Measurements from ENCODE around the gene MAP3K10. TPM values are rescaled to one million over a fixed set of nuclear protein-coding genes. Genes with fewer than 3 reads are reported as not detected.

Gene MAP3K10
- total and polyA plus RNA-seq, 2 of the 4 experiments (the other 2 are of a cell fraction) = 1.8 to 5.5 TPM

- POLR2A ChIA-PET (ENCODE audit: unreplicated experiment) = no interaction called here
- H3K56ac ChIP-seq (ENCODE audit: extremely low read depth, insufficient read depth, low read length) = no peak overlapping the region
- no TSS peak for BruUV-seq (replicated peaks)
These were observed 62.4 kb downstream of the MAP3K10 start for GRCh38 chr19:40253611-40254092.

More at GRCh38 chr19:40253611-40254092, 62.4 kb downstream of the MAP3K10 start:
- no peak overlapping the region for H3K4me3 ChIP-seq (ENCODE audit: insufficient read depth, low read depth, low read length)
- H2BK20ac ChIP-seq (ENCODE audit: low read depth, low read length) = no peak overlapping the region
- peaks cover 38 to 81% of the 10 kb centered on the region in 2 experiments for H3K79me1 ChIP-seq (ENCODE audit: low read depth in 1 of 2, low read length in 2 of 2)
- no peak overlapping the region for H4K5ac ChIP-seq (ENCODE audit: low read depth, low read length)
- no peak overlapping the region for H3K4ac ChIP-seq (ENCODE audit: low read depth, low read length)
- no peak overlapping the region for H2AK5ac ChIP-seq (ENCODE audit: low read depth, low read length)
- H3K9me1 ChIP-seq (ENCODE audit: insufficient read depth, low read length) = 0 out of 2 replicates have a peak, but pooled peaks cover 7% of the 10 kb centered on the region
- no peak overlapping the region for H3K23ac ChIP-seq (ENCODE audit: low read depth, low read length)
- H2BK5ac ChIP-seq (ENCODE audit: low read depth, low read length, poor library complexity, severe bottlenecking) = no peak overlapping the region
- CTCF ChIA-PET = no interaction called here
- TF ChIP-seq CTCF (conservative IDR thresholded peaks at IDR 0.05; ENCODE audit: low read depth, low read length) (no peak), FOS (IDR thresholded peaks at IDR 0.05; ENCODE audit: low read depth, low read length) (no peak)
- H4K20me1 ChIP-seq (ENCODE audit: insufficient read depth, low read length) = peaks cover 48% of the 10 kb centered on the region
- H2BK120ac ChIP-seq (ENCODE audit: low read depth, low read length) = no peak overlapping the region
- no peak overlapping the region for H3K14ac ChIP-seq (replicated peaks; ENCODE audit: low read depth, low read length)
- no peaks in the 10 kb centered on the region for H3K27me3 ChIP-seq (ENCODE audit: control insufficient read depth, insufficient read depth, low read length)
- dilution Hi-C loops (cut with HindIII; ENCODE audit: low sequenced_read_pairs, unreplicated experiment) (no loop called here), in situ Hi-C loops (cut with MboI; ENCODE audit: low sequenced_read_pairs) (no loop called here), intact Hi-C loops (cut with micrococcal nuclease) (no loop called here)
- no peak overlapping the region for H3K9ac ChIP-seq (ENCODE audit: low read depth, low read length)
- H3K4me2 ChIP-seq (ENCODE audit: low read depth, low read length) = no peak overlapping the region
- no peak overlapping the region for H3K27ac ChIP-seq (ENCODE audit: insufficient read depth, low read length)
- H3K18ac ChIP-seq (ENCODE audit: low read depth, low read length) = no peak overlapping the region
- 100% methylated on average over 1 of the region's 8 CpGs; no CpG with 5 or more reads in 1 of the 2 experiments for WGBS, 2 experiments (ENCODE audit: extremely low coverage in 2 of 2, insufficient read length in 1 of 2)
- peaks cover 41% of the 10 kb centered on the region for H3K36me3 ChIP-seq (ENCODE audit: control insufficient read depth, insufficient read depth, low read length)
- no peak for ATAC-seq (ENCODE audit: low read depth)
- H3K9me3 ChIP-seq (ENCODE audit: control insufficient read depth, insufficient read depth, low read length) = no peaks in the 10 kb centered on the region
- no peak for DNase-seq
- no peak overlapping the region for H2BK15ac ChIP-seq (ENCODE audit: low read depth, low read length)
- H4K8ac ChIP-seq (ENCODE audit: low read depth in 2 of 2, low read length in 2 of 2) = no peak overlapping the region
- H2AFZ ChIP-seq (replicated peaks; ENCODE audit: low read length, poor library complexity) = no peak overlapping the region
- H2AK9ac ChIP-seq (replicated peaks; ENCODE audit: low read depth, low read length, poor library complexity) = peak overlapping the region; percentile 37
- H3K4me1 ChIP-seq (ENCODE audit: control insufficient read depth, insufficient read depth, low read length) = no peaks in the 10 kb centered on the region
- no peak overlapping the region for H4K91ac ChIP-seq (ENCODE audit: insufficient read depth, low read depth, low read length)
